ENCODE measurements around the gene TCF20. TPM values are rescaled to one million over a fixed set of nuclear protein-coding genes. Genes with fewer than 3 reads are reported as not detected.
A peak's percentile ranks its signal among the peaks of the same experiment; 100 is the strongest.

The TCF20 gene
- total RNA-seq, 2 experiments from 2014 or later = 61.6 to 64.1 TPM

- Mint-ChIP-seq H3K36me3 (ENCODE audit: low read depth) (no peaks in the 10 kb centered on the region), H3K4me3 (peak overlapping the region; percentile 54), H3K9me3 (no peaks in the 10 kb centered on the region), H3K4me1 (ENCODE audit: low read depth) (peaks cover 88% of the 10 kb centered on the region), H3K27ac (peak overlapping the region; percentile 90), H3K27me3 (no peaks in the 10 kb centered on the region)
- POLR2A ChIA-PET = interaction anchor here (0.6 to 2.1 kb wide), 3 partner anchors 14 to 119 kb away, joined by 4 to 10 read pairs (median 5); no protein-coding TSS in a partner anchor
- no peaks in the 10 kb centered on the region for H3K9me3 ChIP-seq (ENCODE audit: control insufficient read depth in 1 of 2, insufficient read depth in 1 of 2, low read length in 2 of 2)
- no peaks in the 10 kb centered on the region for H3K36me3 ChIP-seq (ENCODE audit: insufficient read depth, low read length)
- no peak overlapping the region for H3K4me3 ChIP-seq (ENCODE audit: low read length)
- peaks cover 97% of the 10 kb centered on the region for H3K4me1 ChIP-seq (ENCODE audit: insufficient read depth, low read length)
- intact Hi-C loops (cut with DNase I, micrococcal nuclease) = loop anchor here in 1 of 2 experiments (2.0 kb wide), 1 partner anchor 25 kb away; no protein-coding TSS in a partner anchor
- CTCF ChIA-PET = interaction anchor here (1.1 kb wide), 1 partner anchor 147 kb away, joined by 3 read pairs; no protein-coding TSS in a partner anchor
- H3K27ac ChIP-seq (ENCODE audit: low read depth in 1 of 2, low read length in 2 of 2) = peak overlapping the region in 1 of 2 donors; percentile 30
- no peaks in the 10 kb centered on the region for H3K27me3 ChIP-seq (ENCODE audit: control insufficient read depth in 1 of 2, insufficient read depth in 2 of 2, low read length in 2 of 2)
- no peak for TF ChIP-seq CTCF (IDR thresholded peaks at IDR 0.05)
- no peak for ATAC-seq (ENCODE audit: poor library complexity)
- peak in 2 of 14 experiments; percentile 27 to 38 for DNase-seq
Observed at GRCh38 chr22:42297778-42298177, 27.3 kb upstream of the TCF20 start.

- Histone ChIP-seq H3K27ac (ENCODE audit: low read depth in 1 of 2, low read length in 2 of 2) (peak overlapping the region in 1 of 2 donors; percentile 30), H3K36me3 (ENCODE audit: insufficient read depth, low read length) (no peaks in the 10 kb centered on the region), H3K4me3 (ENCODE audit: low read length) (no peak overlapping the region), H3K9me3 (ENCODE audit: control insufficient read depth in 1 of 2, insufficient read depth in 1 of 2, low read length in 2 of 2) (no peaks in the 10 kb centered on the region), H3K4me1 (ENCODE audit: insufficient read depth, low read length) (peaks cover 88% of the 10 kb centered on the region), H3K27me3 (ENCODE audit: control insufficient read depth in 1 of 2, insufficient read depth in 2 of 2, low read length in 2 of 2) (no peaks in the 10 kb centered on the region)
- ChIA-PET POLR2A (interaction anchor here (0.7 to 2.1 kb wide), 5 partner anchors 9 to 88 kb away, joined by 4 to 10 read pairs (median 5); no protein-coding TSS in a partner anchor), CTCF (interaction anchor here (1.1 kb wide), 1 partner anchor 147 kb away, joined by 3 read pairs; no protein-coding TSS in a partner anchor)
- DNase-seq (no peak), ATAC-seq (ENCODE audit: poor library complexity) (no peak)
- H3K36me3 Mint-ChIP-seq (ENCODE audit: low read depth) = no peaks in the 10 kb centered on the region
- H3K27me3 Mint-ChIP-seq = no peaks in the 10 kb centered on the region
- H3K27ac Mint-ChIP-seq = peak overlapping the region; percentile 90
- intact Hi-C loops (cut with DNase I, micrococcal nuclease) = no loop called here
- TF ChIP-seq CTCF (IDR thresholded peaks at IDR 0.05) = no peak
- H3K4me3 Mint-ChIP-seq = no peak overlapping the region
- no peaks in the 10 kb centered on the region for H3K9me3 Mint-ChIP-seq
- peaks cover 80% of the 10 kb centered on the region for H3K4me1 Mint-ChIP-seq (ENCODE audit: low read depth)
Observed at GRCh38 chr22:42296883-42297282, 26.4 kb upstream of the TCF20 start.

GRCh38 chr22:42296381-42296853, 26.0 kb upstream of the TCF20 start:
- H3K4me3 Mint-ChIP-seq = no peak overlapping the region
- H3K4me1 Mint-ChIP-seq (ENCODE audit: low read depth) = peaks cover 85% of the 10 kb centered on the region
- H3K27me3 Mint-ChIP-seq = no peaks in the 10 kb centered on the region
- peak overlapping the region; percentile 15 to 30 for H3K27ac ChIP-seq (ENCODE audit: low read depth in 1 of 2, low read length in 2 of 2)
- ChIA-PET CTCF (interaction anchor here (1.1 kb wide), 1 partner anchor 148 kb away, joined by 3 read pairs; no protein-coding TSS in a partner anchor), POLR2A (interaction anchor here (0.7 to 2.1 kb wide), 5 partner anchors 9 to 207 kb away, joined by 4 to 10 read pairs (median 4); no protein-coding TSS in a partner anchor)
- no peak for ATAC-seq (ENCODE audit: poor library complexity)
- H3K9me3 ChIP-seq (ENCODE audit: control insufficient read depth in 1 of 2, insufficient read depth in 1 of 2, low read length in 2 of 2) = no peaks in the 10 kb centered on the region
- H3K4me1 ChIP-seq (ENCODE audit: insufficient read depth, low read length) = peaks cover 83% of the 10 kb centered on the region
- H3K9me3 Mint-ChIP-seq = no peaks in the 10 kb centered on the region
- TF ChIP-seq CTCF (IDR thresholded peaks at IDR 0.05) = peak; percentile 18
- no peaks in the 10 kb centered on the region for H3K36me3 Mint-ChIP-seq (ENCODE audit: low read depth)
- peak in 7 of 14 experiments; percentile 10 to 55 (median 18) for DNase-seq
- H3K27ac Mint-ChIP-seq = peak overlapping the region; percentile 90
- intact Hi-C loops (cut with DNase I, micrococcal nuclease) = no loop called here
- H3K27me3 ChIP-seq (ENCODE audit: control insufficient read depth in 1 of 2, insufficient read depth in 2 of 2, low read length in 2 of 2) = no peaks in the 10 kb centered on the region
- H3K4me3 ChIP-seq (ENCODE audit: low read length) = no peak overlapping the region
- no peaks in the 10 kb centered on the region for H3K36me3 ChIP-seq (ENCODE audit: insufficient read depth, low read length)
